Lower lobe of right lung (tissue), 2 donors: ENCODE results near the gene IRF5. TPM values are rescaled to one million over a fixed set of nuclear protein-coding genes. Genes with fewer than 3 reads are reported as not detected.

Experiments used
- ATAC-seq, 2 donors: fragments of 200-7000 bp; cut with Tn5 transposase; one replicate each; pipeline ENCODE4 v1.9.1; 2020 to 2022; ENCODE audit warnings: mild to moderate bottlenecking in 2 of 2, moderate library complexity in 2 of 2
- DNase-seq: peaks from one replicate; pipeline ENCODE4 v3.0.0-alpha.2; 2020
- H3K27ac ChIP-seq: fragments of 200-600 bp; one replicate; pipeline ENCODE4 v1.8.0; 2022
- H3K27me3 ChIP-seq: fragments of 200-600 bp; one replicate; pipeline ENCODE4 v1.8.0; 2022; ENCODE audit warnings: low read depth
- H3K36me3 ChIP-seq: fragments of 200-600 bp; one replicate; pipeline ENCODE4 v1.8.0; 2022; ENCODE audit warnings: mild to moderate bottlenecking
- H3K4me1 ChIP-seq: fragments of 200-600 bp; one replicate; pipeline ENCODE4 v1.8.0; 2022
- H3K4me3 ChIP-seq: fragments of 200-600 bp; one replicate; pipeline ENCODE4 v1.8.0; 2022; ENCODE audit warnings: mild to moderate bottlenecking
- H3K9me3 ChIP-seq: fragments of 200-600 bp; one replicate; pipeline ENCODE4 v1.8.0; 2022
- CTCF ChIP-seq: fragments of 200-600 bp; IDR thresholded peaks from one replicate; pipeline ENCODE4 v1.8.0; 2022; ENCODE audit warnings: antibody characterized with exemption, mild to moderate bottlenecking
- intact Hi-C: fragments of 100-400 bp; cut with DNase I; formaldehyde crosslinking; loops from one replicate; pipeline ENCODE4 v1.11.0; 2022
- total RNA-seq: library from RNA; stranded (reverse); fragmentation: NEBNext Ultra II Directional; extraction: Animal tissue kit (Norgen Biotek cat#: 25700); gene quantifications from one replicate; pipeline ENCODE4 v1.2.1, GENCODE V29; 2021
- donor health status: DM: no; HTN: yes; CAD: no; lungs with severe emphysema.

IRF5 gene
- total RNA-seq, 1 donor from 2014 or later, result 46.0 TPM

GRCh38 chr7:128895320-128895719 is 42.4 kb upstream of the IRF5 start:
- no peaks in the 10 kb centered on the region for H3K36me3 ChIP-seq
- H3K27me3 ChIP-seq, result peaks cover 22% of the 10 kb centered on the region
- H3K4me1 ChIP-seq, result peaks cover 6% of the 10 kb centered on the region
- intact Hi-C loops, result no loop called here
- H3K4me3 ChIP-seq, result no peak overlapping the region
- DNase-seq (no peak), ATAC-seq (no peak)
- no peak for TF ChIP-seq CTCF
- no peak overlapping the region for H3K27ac ChIP-seq
- H3K9me3 ChIP-seq, result no peaks in the 10 kb centered on the region

GRCh38 chr7:128899392-128899791 is 38.3 kb upstream of the IRF5 start:
- Histone ChIP-seq H3K27me3 (peaks cover 7% of the 10 kb centered on the region), H3K4me3 (no peak overlapping the region), H3K36me3 (no peaks in the 10 kb centered on the region), H3K27ac (no peak overlapping the region), H3K4me1 (no peaks in the 10 kb centered on the region), H3K9me3 (no peaks in the 10 kb centered on the region)
- ATAC-seq, result no peak
- intact Hi-C loops, result no loop called here
- DNase-seq, result no peak
- TF ChIP-seq CTCF, result no peak

GRCh38 chr7:128900237-128900636 is 37.5 kb upstream of the IRF5 start:
- peaks cover 10% of the 10 kb centered on the region for H3K27me3 ChIP-seq
- TF ChIP-seq CTCF, result no peak
- no peaks in the 10 kb centered on the region for H3K36me3 ChIP-seq
- DNase-seq (no peak), ATAC-seq (no peak)
- H3K4me1 ChIP-seq, result no peaks in the 10 kb centered on the region
- H3K27ac ChIP-seq, result no peak overlapping the region
- H3K9me3 ChIP-seq, result no peaks in the 10 kb centered on the region
- intact Hi-C loops, result no loop called here
- H3K4me3 ChIP-seq, result no peak overlapping the region

GRCh38 chr7:128902761-128903585 is 34.8 kb upstream of the IRF5 start:
- ATAC-seq, result no peak
- Histone ChIP-seq H3K4me3 (no peak overlapping the region), H3K27me3 (peaks cover 24% of the 10 kb centered on the region), H3K36me3 (no peaks in the 10 kb centered on the region), H3K27ac (no peak overlapping the region), H3K9me3 (no peaks in the 10 kb centered on the region), H3K4me1 (no peaks in the 10 kb centered on the region)
- intact Hi-C loops, result no loop called here
- TF ChIP-seq CTCF, result no peak
- no peak for DNase-seq

- TF ChIP-seq CTCF, result no peak
- peaks cover 29% of the 10 kb centered on the region for H3K27me3 ChIP-seq
- no peak overlapping the region for H3K27ac ChIP-seq
- ATAC-seq, result peak; percentile 27 to 32
- no peaks in the 10 kb centered on the region for H3K9me3 ChIP-seq
- intact Hi-C loops, result no loop called here
- no peak for DNase-seq
- no peak overlapping the region for H3K4me3 ChIP-seq
- H3K36me3 ChIP-seq, result no peaks in the 10 kb centered on the region
- H3K4me1 ChIP-seq, result no peaks in the 10 kb centered on the region
Observed at GRCh38 chr7:128903621-128904361, 33.9 kb upstream of the IRF5 start.
